GM21528 (cell line): ENCODE results near the gene GFY.

Source experiments
- ATAC-seq: cut with Tn5 transposase; IDR thresholded peaks from one replicate; pipeline ENCODE4 v1.9.1; 2021; ENCODE audit warnings: mild to moderate bottlenecking, moderate library complexity; ENCODE audit not compliant: unreplicated experiment, low FRiP score

The GFY gene, protein sequence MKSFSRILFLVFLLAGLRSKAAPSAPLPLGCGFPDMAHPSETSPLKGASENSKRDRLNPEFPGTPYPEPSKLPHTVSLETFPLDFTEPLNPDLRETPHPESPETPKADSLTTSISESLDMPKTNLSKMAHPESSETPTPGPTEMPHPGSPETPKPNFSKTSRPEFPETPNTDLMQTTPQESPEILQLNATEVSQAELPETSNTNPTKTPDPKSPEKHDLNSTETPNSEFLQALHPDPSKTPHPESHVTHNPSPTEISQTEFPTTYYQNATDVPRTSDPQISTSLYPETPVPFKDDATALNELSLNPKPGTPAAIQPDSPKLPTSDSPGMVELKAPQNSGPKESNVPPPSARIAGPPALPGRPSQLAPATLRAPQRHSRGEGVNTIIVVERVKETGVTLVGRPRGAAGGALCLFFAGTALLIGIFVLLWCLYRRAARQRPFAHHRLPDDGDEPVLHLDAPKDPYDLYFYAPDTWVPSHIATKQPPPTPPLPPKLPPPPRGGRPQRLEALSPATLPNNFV

DNA sequence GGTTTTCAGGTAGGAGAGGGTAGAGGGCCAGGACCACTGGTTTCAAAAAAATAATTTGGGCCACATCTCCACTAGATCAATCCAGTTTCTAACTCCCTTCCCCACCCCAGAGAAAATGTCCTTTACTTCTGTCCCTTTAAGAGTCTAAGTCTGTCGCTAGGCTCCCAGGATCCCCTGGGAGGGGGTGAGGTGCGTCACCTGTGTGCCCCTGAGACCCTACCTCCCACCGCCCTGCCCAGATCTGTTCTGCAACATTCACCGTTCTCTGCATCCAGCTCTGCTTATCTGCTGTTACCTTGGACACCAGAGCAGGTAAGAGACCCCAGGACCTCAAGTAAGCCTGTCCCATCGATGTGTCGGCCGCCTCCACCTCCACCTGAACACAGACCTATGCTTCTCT lies at the start of gene GFY:
Gene GFY, plus strand, starts transcription at position 211 of the 400 bp plus-strand sequence. CDS start 1,043 bp downstream, outside the sequence.
- no peak for ATAC-seq

GRCh38 chr19:49378512-49378911 lies 46.7 kb upstream of the GFY start:
- ATAC-seq, result no peak

DNA sequence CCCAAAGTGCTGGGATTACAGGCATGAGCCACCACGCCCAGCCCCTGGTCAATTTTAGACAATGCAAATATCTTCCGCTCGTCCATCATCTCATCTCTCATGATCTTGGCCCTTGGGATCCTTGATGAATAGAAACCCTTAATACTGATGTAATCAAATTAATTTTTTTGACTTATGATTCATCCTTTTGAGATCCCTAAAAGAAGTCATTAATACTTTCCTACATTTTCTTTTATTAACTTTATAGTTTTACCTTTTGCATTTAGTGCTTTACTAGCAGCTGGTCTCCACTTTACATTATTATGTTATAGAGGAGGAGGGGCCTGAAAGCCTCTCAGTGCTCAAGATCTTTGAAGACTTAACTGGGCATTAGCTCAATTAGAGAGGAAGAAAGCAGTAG lies 44.8 kb upstream of the GFY start:
- ATAC-seq, result no peak

GRCh38 chr19:49382639-49383038 lies 42.5 kb upstream of the GFY start:
- ATAC-seq, result no peak

DNA sequence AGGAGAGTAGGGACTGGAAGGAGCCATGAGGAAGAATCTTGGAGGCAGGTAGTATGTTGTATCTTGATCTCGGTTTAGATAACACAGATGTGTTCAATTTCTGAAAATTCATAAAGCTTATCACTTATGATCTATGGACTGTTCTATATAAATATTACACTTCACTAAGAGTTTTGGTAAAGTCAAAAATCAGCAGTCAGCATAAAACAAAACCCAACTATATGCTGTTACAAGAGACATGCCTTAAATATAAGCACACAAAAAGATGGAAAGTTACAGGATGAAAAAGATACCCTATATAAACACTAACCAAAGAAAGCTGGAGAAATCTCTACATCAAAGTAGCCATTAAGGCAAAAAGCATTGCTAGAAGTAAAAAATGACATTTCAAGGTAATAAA lies 41.6 kb upstream of the GFY start:
- no peak for ATAC-seq

GRCh38 chr19:49387936-49388372 lies 37.2 kb upstream of the GFY start, which contains the start of gene KASH5:
Gene KASH5 (plus strand): TSS chr19:49388249. CDS start chr19:49390884, 2,635 bp downstream.
- ATAC-seq, result no peak

DNA sequence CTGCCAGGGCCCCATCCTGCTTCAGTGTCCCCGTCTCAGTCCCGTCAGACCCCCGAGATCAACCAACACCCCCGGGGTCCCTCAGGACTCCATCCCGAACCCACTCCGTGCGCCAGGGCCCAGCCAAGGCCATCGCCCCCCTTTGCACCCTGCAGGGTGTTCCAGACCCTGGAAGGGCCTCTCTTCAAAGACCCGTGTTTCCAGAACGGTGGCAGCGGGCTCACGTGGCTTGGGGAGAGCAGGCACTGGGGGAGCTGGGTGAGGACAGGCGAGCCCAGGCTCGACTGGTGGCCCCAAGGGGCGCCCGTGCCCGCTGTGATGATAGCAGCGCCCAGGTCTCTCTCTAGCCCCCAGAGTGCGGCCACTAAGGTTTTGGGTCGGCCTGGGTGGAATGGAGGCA lies 35.8 kb upstream of the GFY start:
- no peak for ATAC-seq

GRCh38 chr19:49390131-49390928 lies 34.9 kb upstream of the GFY start:
- no peak for ATAC-seq

DNA sequence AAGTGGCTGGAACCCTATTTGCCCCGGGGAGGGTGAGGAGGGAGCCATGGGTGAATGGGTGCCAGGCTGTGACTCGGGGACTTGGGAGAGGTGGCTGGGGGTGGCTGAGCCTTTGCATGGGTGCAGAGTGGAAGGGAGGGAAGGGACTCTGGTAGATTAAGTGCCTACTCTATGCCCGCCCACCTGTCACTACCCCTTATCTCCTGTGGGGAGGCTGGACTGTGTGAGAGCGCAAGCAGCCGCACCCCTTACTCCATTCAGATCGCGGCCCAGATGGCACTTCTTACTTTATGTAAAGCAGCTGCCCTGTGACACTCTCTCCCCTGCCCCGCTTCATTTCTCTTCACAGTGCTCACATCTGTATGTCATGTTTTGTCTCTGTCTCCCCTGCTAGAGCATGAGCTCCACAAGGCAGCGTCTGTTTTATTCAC lies 34.2 kb upstream of the GFY start:
- no peak for ATAC-seq

DNA sequence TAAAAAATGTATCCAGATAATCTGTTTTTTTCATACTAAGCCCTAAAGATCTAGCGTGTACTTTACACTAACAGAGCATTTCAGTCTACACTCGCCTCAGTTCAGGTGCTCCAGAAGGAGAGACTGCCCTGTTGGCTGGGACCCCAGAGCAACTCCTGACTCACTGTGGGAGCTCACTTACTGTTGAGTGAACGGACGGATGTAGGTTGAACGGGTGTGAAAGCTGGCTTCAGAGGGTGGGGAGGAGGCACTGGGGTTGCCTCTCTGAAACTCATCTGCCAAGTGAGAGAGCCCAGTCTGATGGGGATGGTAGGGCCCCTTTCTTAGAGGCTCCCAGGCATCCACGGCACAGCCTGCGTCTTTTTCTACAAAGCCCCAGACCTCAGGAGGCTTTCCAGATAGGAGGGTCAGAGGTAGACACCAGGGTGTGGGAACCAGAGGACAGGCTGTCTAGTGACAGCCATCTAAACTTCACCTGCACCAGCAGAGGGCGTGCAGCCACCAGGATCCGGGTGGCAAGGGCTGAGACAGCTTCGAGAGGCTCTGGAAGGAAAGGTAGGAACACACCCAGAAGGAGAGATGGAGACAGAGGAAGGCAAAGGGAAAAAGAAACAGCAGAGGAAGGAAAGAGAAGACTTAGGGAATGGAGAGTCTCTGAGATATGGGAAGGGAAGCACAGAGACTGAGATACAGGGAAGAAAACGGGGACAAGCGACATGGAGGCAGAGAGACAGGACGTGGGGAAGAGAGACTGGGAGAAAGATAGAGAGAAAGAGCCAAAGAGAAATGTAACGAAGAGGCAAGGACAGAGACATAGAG lies 33.4 kb upstream of the GFY start:
- ATAC-seq, result no peak

- no peak for ATAC-seq
Measured at GRCh38 chr19:49393881-49394280, 31.3 kb upstream of the GFY start.

DNA sequence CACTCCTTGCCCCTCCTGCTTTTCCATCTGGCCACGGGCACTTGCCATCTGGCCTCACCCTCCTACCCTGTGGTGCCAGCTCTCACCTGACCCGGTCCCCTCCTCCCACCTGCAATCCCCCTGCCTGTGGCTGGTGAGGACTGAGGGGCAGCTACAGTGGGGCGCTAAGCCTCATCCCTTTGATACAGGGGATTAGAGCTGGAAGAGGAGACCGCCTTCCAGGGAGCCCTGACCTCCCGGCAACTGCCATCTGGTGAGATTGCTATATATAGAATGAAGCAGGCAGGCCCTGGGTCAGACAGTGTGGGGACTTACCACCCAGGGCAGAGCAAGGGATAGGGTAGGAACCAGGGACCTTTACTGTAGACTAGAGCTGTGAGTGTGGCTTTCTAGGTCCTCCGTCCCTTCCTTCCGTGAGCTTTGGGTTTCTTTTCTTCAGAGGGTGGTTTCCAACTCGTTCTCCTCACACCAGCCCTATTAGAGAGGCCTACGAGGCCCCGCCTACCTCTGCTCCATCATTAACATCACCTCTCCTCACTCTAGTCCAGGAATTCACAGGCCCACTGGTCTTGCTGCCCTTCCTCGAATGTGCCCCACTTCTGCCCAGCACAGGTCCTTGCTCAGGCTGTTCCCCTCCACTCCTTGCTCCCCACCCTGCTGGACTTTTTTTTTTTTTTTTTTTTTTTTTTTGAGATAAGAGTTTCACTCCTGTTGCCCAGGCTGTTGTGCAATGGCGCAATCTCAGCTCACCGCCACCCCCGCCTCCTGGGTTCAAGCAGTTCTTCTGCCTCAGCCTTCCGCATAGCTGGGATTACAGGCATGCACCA lies 29.4 kb upstream of the GFY start:
- ATAC-seq, result no peak

DNA sequence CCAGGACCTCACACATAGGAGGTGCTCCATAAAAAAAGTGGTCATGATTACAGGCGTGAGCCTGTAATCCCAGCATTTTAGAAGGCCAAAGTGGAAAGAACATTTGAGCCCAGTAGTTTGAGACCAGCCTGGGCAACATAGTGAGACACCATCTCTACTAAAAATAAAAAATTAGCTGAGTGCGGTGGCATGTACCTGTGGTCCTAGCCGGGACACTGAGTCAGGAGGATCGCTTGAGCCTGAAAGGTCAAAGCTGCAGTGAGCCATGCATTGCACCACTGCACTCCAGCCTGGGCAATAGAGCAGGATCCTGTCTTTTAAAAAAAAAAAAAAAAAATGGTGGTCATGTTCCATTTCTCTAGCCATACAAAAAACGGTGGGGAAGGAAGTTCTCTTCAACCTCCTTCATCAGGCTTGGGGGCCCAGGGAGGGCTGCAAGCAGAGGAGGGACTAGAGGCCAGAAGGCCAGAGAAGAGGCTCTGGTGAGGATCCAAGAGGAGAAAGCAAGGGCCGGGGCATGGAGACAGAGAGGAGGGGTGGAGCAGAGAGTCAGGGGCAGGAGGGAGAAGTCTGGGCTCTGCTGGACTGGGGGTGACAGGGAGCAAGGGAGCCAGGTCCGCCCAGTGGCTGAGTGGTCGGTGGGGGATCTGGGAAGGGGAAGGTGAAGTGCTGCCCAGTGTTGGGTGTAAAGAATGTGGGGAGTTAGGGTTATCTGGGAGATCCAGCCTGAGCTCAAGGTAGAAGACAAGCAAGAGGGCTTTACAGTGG lies 28.3 kb upstream of the GFY start:
- no peak for ATAC-seq

DNA sequence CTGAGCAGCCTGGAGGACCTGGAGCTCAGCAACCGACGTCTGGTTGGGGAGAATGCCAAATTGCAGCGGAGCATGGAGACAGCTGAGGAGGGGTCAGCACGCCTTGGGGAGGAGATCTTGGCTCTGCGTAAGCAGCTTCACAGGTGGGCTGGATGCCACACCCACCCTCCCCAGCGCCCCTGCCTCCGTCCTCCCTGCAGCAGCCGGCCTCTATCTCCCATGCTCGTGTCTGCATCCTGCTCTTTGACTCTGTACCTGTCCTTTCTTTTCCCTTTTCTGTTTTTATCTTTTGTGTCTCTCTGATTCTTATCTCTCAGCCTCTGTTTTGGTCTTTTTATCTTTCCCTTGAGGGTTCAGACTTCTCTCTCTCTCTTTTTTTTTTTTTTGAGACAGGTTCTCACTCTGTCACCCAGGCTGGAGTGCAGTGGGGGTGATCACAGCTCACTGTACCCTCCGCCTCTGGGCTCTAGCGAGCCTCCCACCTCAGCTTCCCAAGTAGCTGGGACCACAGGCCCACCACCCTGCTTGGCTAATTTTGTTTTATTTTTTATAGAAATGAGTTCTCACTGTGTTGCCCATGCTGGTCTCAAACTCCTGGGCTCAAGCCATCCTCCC lies 27.1 kb upstream of the GFY start:
- no peak for ATAC-seq

GRCh38 chr19:49398931-49399330 lies 26.3 kb upstream of the GFY start:
- ATAC-seq, result no peak

- ATAC-seq, result no peak
Measured at GRCh38 chr19:49400029-49400428, 25.2 kb upstream of the GFY start.

GRCh38 chr19:49403404-49404187 lies 21.6 kb upstream of the GFY start:
- no peak for ATAC-seq

DNA sequence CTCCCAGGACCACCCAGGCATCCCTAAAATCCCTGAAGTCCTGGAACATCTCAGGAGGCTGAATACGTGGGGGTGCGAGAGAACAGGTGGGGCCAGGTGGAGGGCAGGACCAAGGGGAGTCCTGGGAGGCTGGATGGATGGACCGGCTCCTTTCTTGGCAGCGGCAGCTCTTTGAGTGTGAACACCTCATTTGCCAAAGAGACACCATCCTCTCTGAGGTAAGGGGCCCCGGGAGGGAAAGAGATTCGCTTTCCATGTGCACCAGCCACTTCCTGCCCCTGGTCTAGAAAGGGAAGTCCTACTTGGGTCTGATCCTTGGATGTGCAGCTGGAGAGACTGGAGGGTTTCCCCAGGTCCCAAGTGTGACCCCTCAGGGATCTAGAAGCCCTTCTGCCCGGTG lies 18.1 kb upstream of the GFY start:
- no peak for ATAC-seq
